AG04450 (cell line): Measurements from ENCODE around the gene ZNF276. TPM values are rescaled to one million over a fixed set of nuclear protein-coding genes. Genes with fewer than 3 reads are reported as not detected.

Experiments used
- CTCF ChIA-PET: fragments of 300-600, 350-600 bp; formaldehyde crosslinking; extraction: SDS; loops from one replicate; lab custom pipeline; 2022; ENCODE audit warnings: antibody characterized with exemption, inconsistent platforms; lab: Charles Lee
- POLR2A ChIA-PET: fragments of 350-600 bp; formaldehyde crosslinking; extraction: SDS; loops from one replicate; lab custom pipeline; 2021; ENCODE audit warnings: antibody characterized with exemption, inconsistent platforms; lab: Yijun Ruan, JAX
- DNase-seq: peaks from one replicate; pipeline ENCODE4 v3.0.0-alpha.2; 2011; ENCODE audit warnings: low read depth, low spot score
- H3K27ac ChIP-seq: one replicate; pipeline ENCODE4 v1.5.1; 2012; ENCODE audit warnings: low read depth, low read length, control low read depth
- H3K27me3 ChIP-seq: one replicate; pipeline ENCODE4 v1.6.0; 2012; ENCODE audit warnings: low read length; ENCODE audit not compliant: control insufficient read depth, insufficient read depth
- H3K4me3 ChIP-seq: 2 replicates; pipeline ENCODE4 v1.5.1; 2011; ENCODE audit warnings: mild to moderate bottlenecking, low read depth, low read length, control low read depth
- H3K9me3 ChIP-seq: 2 replicates; pipeline ENCODE4 v1.5.1; 2012; ENCODE audit warnings: low read length; ENCODE audit not compliant: control insufficient read depth, insufficient read depth
- CTCF ChIP-seq: IDR thresholded peaks from 2 replicates; pipeline ENCODE4 v1.5.1; 2011; ENCODE audit warnings: low read depth, low read length, control low read depth, inconsistent platforms
- polyA plus RNA-seq: library from polyadenylated mRNA; depleted of rRNA; stranded (reverse); fragments of >200 nt; gene quantifications from 2 replicates; pipeline ENCODE4 v1.2.3, GENCODE V29; 2011

The ZNF276 gene
- polyA plus RNA-seq, 1 experiment: 5.0 TPM

- CTCF ChIA-PET: interaction anchor here (0.5 kb wide), 1 partner anchor 151 kb away, joined by 3 read pairs; no protein-coding TSS in a partner anchor
- H3K27ac ChIP-seq: no peak overlapping the region
- H3K27me3 ChIP-seq: no peaks in the 10 kb centered on the region
- H3K9me3 ChIP-seq: no peaks in the 10 kb centered on the region; the same call in 1 of the 2 replicates
- no peak for TF ChIP-seq CTCF
- DNase-seq: no peak
- POLR2A ChIA-PET: interaction anchor here (1.1 kb wide), 1 partner anchor 146 kb away, joined by 3 read pairs; the partner anchor contains the start of gene TCF25
- H3K4me3 ChIP-seq: no peak overlapping the region
Observed at GRCh38 chr16:89727406-89728120, 6.2 kb downstream of the ZNF276 start.

DNA sequence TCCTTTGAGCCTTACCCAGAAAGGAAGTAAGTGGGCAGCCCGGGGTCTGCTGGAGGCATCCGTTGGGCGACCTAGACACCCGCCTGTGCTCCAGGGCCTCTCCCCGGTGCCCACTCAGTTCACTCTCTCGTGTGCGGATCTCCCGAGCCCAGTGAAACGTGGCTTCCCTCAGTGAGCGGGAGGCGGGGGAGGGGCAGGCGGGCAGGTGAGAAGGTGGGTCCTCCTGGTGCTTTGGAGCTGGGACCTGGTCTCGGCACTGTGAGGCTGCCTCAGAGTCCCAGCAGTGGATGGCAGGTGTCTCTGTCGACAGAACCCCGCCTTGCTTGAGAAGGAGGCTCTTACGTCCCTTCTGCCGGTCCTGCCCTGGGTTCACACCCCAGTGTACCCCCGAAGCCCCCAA is 8.0 kb downstream of the ZNF276 start:
- no peak for TF ChIP-seq CTCF
- H3K9me3 ChIP-seq: no peaks in the 10 kb centered on the region; the same call in 1 of the 2 replicates
- ChIA-PET POLR2A (no interaction called here), CTCF (no interaction called here)
- no peak overlapping the region for H3K4me3 ChIP-seq
- DNase-seq: no peak
- no peaks in the 10 kb centered on the region for H3K27me3 ChIP-seq
- no peak overlapping the region for H3K27ac ChIP-seq

DNA sequence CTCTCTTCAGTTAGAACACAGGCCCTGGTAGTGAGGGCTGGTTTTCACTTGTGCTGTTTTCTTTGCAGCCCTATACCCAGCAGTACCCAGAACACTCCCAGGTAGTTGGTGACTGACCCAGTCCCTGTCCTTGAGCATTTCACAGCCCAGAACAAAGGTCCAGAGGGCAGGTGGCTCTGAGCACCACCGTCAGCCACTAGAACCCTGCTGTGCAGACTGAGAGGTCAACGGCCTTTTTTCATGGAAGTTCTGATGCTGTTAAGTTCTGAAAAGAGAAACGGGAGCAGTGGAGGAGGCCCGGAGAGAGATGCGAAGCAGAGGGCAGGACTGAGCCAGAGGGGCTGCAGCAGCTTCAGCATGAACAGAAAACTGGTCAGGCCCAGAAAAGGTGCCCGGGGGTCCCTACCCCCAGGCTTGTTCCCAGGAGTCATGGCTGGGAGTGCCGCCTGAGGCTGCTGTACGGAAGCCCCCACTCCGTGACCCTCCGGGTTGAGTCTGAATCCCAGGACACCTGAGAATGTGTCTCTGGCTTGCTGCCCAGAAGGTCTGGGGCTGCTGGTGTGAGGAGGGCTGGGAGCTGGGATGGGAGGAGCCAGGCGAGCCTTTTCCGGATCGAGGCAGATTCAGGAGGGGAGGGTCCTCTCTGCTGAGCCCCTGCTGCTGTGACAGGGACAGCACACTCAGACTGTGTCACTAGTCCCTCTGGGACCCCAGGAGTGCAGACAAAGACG is 8.7 kb downstream of the ZNF276 start:
- Histone ChIP-seq H3K27me3 (no peaks in the 10 kb centered on the region), H3K4me3 (no peak overlapping the region), H3K9me3 (no peaks in the 10 kb centered on the region; the same call in 1 of the 2 replicates), H3K27ac (no peak overlapping the region)
- ChIA-PET POLR2A (no interaction called here), CTCF (no interaction called here)
- no peak for TF ChIP-seq CTCF
- no peak for DNase-seq

- DNase-seq: no peak
- no peak overlapping the region for H3K4me3 ChIP-seq
- H3K9me3 ChIP-seq: no peaks in the 10 kb centered on the region; the same call in 1 of the 2 replicates
- H3K27me3 ChIP-seq: no peaks in the 10 kb centered on the region
- no peak overlapping the region for H3K27ac ChIP-seq
- ChIA-PET CTCF (no interaction called here), POLR2A (no interaction called here)
- no peak for TF ChIP-seq CTCF
Observed at GRCh38 chr16:89730610-89731234, 9.4 kb downstream of the ZNF276 start.
